Heart left ventricle (tissue), 13 donors: Measurements from ENCODE around the gene OPCML.

Source experiments
- CTCF ChIP-seq, 12 donors: fragments of 200-600 bp; sonication (generic) in 4 of 12; IDR thresholded peaks; one replicate each; pipeline versions ENCODE4 v1.5.0 to v1.8.0; 2018 to 2022; ENCODE audit warnings: antibody characterized with exemption in 12 of 12, mild to moderate bottlenecking in 5 of 12
- POLR2A ChIP-seq, 2 donors: fragments of 450-650 bp; IDR thresholded peaks; one replicate each; pipeline ENCODE4 v1.6.1; 2017; ENCODE audit warnings: antibody characterized with exemption in 2 of 2, mild to moderate bottlenecking in 2 of 2, moderate library complexity in 2 of 2
- donor health status: ischemic (EF 13 %, LVEDD 7.1; RV severe dilation, severe dysfunction).
- donor health status: DM: no; HTN: yes; CAD: no.
- donor health status: DM: no; HTN: no; CAD: no.
- donor health status: ischemic (EF 25% LVEDD 6.9; RV normal size, moderate dysfunction).
- donor health status: ischemic (EF 25% LVEDD 5.7; RV mildly dilated, moderate dysfunction).
- donor health status: ischemic (EF 35%, LVEDD 5.7; RV mildly dilated, moderate dysfunction).
- donor health status: nonischemic (EF 11% LVEDD 7.7; RV severe dilation, severe dysfunction).
- donor health status: DM: yes; HTN: yes; CAD: no.
- donor health status: PGD.
- donor health status: ischemic (EF 29% LVEDD 5.4; RV normal size, mild dysfunction).
- donor health status: nonischemic (EF 23%, LVEDD 6.1; RV moderate dilation, normal function).

- no peak for TF ChIP-seq CTCF (IDR thresholded peaks at IDR 0.05)
- TF ChIP-seq POLR2A (IDR thresholded peaks at IDR 0.05): no peak
Observed at GRCh38 chr11:132898021-132898420, 634.3 kb downstream of the OPCML start.
